OCI-M1 (cell line): ENCODE data around the gene SLC19A3.
A peak's percentile ranks its signal among the peaks of the same experiment; 100 is the strongest.
"Not testable (repeated sequence)": the region's sequence is repeated elsewhere in the genome, so short reads cannot be mapped to it uniquely, and the experiment has no call there.

Experiments
- DNase-seq: peaks from one replicate; lab custom pipeline; 2025; lab: John Stamatoyannopoulos, UW

SLC19A3 gene

DNA sequence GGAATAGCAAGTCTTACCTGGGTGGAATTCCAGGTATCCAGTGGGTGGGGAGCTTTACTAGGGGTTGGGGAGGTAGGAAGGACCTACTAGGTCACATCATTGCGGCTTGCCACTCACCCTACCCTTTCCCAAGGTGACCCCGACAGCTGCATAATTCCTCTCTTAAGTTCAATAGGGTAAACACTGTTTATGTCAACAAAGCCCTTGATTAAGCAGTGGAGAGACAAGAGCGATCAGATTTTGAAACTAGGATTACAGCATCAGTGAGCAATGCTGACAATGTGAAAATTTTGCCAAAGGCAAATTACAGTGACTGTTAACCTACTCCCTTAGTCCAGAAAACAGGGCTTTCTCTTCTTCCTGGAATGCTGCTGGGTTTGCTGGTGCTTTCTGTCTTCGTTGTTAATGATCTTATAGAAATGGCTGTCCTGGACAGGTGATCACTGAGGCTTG, 14.5 kb downstream of the SLC19A3 start:
- DNase-seq: no peak

DNA sequence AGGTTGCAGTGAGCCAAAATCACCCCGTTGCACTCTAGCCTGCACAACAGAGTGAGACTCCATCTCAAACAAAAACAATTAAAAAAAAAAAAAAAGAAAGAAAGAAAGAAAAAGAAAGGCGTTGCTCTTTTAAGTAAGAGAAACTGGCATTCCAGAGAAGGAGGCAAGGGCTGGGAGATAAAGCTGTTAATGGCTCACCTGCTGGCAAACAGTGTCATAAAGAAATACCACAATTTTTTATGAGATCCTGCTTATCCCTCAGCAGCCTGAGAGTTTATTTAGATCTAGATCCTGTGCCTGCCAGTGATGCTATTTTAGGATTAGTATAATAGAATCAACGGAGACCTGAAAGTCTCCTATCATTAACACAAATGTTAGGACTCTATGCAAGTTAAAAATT, 16.3 kb downstream of the SLC19A3 start:
- DNase-seq: no peak

DNA sequence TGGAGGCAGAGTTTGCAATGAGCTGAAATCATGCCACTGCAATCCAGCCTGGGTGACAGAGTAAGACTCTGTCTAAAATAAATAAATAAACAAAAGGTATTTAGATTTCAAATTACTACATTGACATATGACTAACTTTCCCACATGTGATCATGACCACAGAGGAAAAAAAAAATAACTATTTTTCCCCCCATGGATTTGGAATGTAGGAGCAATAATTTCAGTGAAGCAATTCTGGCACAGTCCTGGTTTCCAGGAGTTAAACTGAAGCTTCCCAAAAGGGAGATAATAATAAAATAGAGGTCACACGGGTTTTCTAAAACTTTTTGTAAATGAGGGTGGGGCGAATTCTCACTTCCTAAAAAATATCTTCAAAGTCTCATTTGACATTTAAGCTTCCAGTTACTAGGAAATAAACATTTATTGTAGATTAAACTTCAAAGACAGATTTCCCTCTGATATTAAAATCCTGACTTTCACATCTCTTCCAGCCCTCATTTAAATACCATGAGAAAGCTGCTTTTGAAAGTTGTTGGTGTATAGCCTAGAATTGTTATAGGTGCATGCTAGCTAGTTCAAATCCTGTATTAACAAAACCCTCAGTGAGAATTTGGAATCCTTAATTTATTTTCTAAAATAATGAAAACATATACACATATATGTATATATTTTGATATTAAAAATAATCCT, 20.7 kb downstream of the SLC19A3 start:
- DNase-seq: no peak

DNA sequence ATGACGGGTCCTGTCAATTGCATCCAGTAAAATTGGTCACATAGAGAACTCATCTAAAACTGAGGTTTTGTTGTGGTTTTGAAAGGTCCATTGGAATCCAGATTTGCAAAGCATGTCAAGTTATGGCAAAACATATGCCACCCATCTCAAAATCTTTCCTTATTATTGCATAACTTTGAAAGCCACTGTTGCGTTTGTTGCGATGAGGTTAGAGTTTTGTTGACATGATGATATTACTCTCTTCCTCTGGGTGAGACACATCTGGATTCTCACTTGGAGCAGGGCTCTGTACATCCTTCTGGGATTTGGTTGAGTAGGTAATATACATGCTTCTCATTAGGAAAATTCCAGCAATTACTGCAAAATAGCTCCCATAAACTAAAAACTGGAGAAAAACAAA, 30.6 kb downstream of the SLC19A3 start:
- DNase-seq: no peak

DNA sequence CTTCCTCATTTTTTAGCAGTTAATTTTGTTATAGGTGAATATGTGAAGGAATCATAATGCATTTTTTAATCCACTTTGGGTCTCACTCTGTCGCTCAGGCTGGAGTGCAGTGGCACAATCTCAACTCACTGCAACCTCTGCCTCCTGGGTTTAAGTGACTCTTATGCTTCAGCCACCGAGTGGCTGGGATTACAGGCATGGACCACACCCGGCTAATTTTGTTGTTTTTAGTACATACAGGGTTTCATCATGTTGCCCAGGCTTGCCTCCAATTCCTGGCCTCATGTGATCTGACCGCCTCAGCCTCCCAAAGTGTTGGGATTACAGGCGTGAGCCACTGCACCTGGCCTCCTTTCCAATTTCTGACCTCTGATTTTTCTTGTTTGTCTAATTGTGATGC, 33.6 kb downstream of the SLC19A3 start:
- no peak for DNase-seq

DNA sequence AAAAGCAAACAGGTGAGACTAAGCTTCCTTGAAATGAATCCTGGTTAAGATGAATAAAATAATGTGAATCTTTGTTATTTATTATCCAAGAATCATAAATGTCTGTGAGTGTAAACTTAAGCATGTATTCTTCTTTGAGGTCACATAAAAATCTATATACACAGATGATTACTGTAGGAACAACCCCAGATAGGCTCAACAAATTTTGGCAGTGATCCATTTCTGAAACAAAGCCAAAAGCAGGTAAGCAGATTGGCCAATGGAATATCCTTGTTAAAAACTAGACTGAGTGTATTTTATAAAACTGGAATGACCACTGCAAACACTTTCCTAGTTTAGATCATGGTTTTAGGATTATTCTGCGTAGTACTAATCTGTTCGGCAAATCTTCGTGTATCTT, 39.9 kb downstream of the SLC19A3 start:
- no peak for DNase-seq

DNA sequence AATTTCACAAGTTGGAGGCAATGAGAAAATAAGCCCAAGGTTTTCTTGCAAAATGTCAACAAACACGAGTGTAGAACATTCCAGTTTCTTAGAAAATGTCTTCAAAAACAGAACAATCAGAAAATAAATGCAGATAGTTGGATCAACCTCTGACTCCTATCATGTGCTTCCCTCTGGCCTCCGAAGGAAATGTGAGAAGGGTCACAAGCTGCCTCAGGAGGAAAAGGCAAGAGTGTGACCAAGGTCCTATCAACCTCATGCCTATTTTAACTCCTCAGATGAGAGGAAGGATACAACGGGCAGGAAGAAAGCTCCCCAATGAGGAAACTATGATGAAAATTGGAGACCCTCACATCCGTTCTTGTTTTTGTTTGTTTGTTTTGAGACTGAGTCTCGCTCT, 43.3 kb downstream of the SLC19A3 start:
- no peak for DNase-seq

GRCh38 chr2:227673620-227674019, 44.2 kb downstream of the SLC19A3 start:
- DNase-seq: not testable (repeated sequence)

- DNase-seq: no peak
Observed at GRCh38 chr2:227671170-227671905, 46.5 kb downstream of the SLC19A3 start.

- not testable (repeated sequence) for DNase-seq
Observed at GRCh38 chr2:227666631-227667170, 51.1 kb downstream of the SLC19A3 start, which contains the start of gene SCYGR5. TSS of gene SCYGR5 (plus strand) at chr2:227666804. CDS start at chr2:227666804, 0 bp downstream.

GRCh38 chr2:227665189-227665940, 52.5 kb downstream of the SLC19A3 start:
- no peak for DNase-seq

DNA sequence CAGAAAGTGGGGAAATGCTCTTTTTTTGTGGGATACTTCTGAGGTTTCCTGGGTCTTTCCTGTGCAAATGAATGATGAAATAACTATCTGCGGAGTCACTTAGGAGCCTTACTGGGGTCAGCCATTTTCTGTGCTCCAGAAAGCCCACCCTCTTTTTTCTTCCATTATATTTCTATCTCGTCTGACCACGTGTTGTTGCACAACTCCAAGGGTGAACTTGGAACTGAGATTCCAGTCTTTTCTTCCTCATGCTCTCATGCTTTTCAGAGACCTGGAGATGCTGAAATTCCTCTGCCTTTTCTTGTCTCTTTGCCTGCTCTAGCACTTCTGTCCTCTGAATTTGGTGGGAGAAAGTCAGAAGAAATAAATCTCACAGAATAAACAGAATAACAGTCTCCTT, 56.0 kb downstream of the SLC19A3 start:
- no peak for DNase-seq

DNA sequence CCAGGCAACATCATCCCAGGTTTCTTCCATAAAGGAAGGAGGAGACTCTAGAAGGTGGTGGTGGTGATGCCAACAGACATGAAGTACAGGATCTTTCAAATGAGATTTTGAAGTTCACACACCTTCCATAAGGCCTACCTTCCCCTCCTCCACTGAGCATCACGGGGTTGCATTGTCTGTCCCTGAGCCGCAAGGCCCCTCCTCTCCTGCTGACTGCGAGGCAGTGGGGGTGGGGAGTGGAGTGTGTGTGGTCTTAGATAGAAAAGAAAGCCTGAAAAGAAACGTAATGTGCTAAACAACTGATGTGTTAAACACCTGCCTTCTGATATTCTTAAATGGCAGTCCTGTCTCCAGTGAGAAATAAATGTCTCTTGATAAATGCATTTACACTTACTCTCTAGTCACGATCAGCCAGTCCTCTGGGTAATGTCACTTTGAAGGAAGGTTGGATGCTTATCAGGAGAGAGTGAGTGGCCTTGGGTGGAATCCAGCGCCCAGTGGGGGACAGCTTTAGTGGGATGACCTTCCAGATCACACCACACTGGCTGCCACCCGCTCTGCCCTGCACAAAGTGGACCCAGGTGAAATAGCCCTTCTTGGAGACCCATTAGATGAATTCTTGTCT, 56.7 kb downstream of the SLC19A3 start:
- peak; percentile 1 for DNase-seq

- no peak for DNase-seq
Observed at GRCh38 chr2:227657199-227657845, 60.5 kb downstream of the SLC19A3 start.

DNA sequence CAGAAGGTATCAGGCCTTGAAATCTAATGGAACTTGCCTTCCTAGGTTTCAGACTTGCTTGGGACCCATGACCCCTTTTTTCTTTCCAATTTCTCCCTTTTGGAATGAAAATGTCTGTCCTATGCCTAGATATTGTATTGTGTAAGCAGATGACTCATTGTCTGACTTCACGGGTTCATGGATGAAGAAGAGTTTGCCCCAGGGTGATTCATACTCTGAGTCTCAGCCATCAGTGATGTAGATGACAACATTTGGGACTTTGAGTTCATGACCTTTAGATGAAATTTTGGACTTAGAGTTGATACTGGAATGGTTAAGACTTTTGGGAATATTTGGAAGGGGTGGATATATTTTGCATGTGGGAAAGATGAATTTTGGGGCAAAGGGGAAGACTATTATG, 62.4 kb downstream of the SLC19A3 start:
- peak; percentile 12 for DNase-seq

DNA sequence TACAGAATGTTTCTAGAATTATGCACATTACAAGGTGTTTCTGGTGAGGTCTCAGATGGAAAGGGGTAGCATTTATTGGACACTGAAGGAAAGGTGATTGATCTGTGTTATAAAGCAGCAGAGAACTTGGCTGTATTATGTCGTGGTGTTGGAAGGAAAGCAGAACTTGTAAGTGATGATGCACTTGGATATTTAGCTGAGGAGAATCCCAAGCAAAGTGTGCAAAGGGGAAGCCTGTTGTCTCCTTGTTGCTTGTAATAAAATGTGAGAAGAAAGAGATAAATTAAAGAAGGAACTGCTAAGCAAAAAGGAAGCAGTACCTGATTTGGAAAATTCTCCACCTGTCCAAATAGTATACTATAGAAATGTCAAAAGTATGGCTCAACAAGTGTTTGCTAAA, 63.4 kb downstream of the SLC19A3 start:
- no peak for DNase-seq

DNA sequence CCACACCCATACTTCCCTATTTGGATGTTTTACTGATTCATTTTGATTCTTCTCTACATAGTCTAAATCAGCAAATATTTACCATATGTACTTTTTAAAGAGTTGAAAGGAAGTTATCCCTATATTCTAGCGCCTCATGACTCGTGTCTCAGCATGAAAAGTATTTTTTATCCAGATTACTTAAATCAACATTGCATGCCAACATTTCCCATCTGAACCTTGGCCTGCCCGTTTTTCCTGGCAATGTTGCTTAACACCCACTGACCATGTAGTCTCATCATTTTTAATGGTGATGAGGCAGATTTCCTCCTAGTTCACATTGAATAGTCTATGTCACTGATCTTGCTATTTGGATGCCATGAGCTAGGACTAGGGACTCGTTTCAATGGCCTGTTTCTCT, 64.4 kb downstream of the SLC19A3 start:
- DNase-seq: no peak

DNA sequence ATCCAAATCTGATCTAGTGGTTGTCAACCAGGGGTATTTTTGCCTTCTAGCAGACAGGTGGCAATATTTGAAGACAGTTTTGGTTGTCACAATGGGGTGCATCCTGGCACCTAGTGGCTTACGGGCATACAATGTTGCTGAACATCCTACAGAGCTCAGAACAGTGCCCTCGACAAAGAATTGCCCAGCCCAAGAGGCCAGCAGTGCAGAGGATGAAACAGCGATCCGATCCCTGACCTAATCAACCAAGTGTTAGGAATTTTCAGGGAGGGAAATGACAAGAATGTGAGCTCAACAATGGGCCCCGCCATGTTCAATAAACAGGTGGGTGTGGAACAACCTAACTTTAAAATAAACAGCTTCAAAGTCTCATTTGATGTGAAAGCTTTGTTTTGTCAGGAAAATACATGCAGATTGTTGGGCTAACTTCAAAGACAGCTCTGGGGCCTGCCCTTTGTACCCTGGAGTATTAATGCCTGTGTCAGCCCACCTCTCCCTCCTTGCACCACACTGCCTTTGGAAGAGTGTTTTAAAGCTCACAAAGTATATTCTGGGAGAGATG, 73.8 kb downstream of the SLC19A3 start:
- DNase-seq: no peak

DNA sequence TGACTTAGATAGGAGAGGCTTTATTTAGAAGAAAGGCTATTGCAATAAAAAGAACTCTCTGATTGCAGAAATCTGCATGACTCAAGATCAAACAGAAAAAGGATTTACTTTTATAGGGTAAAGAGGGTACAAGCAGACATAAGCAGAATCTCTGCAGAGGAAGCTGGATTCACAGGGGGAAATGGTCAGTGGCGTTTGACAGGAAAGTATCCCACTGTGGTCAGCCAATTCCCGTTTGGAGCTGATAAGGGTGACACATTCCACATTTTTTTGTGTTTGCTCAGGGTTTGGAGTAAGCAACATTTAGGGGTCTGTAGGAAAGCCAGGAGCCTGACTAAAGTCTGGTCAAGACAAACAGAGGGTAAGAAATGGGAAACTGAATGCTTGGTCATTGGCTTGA, 75.2 kb downstream of the SLC19A3 start:
- DNase-seq: no peak

DNA sequence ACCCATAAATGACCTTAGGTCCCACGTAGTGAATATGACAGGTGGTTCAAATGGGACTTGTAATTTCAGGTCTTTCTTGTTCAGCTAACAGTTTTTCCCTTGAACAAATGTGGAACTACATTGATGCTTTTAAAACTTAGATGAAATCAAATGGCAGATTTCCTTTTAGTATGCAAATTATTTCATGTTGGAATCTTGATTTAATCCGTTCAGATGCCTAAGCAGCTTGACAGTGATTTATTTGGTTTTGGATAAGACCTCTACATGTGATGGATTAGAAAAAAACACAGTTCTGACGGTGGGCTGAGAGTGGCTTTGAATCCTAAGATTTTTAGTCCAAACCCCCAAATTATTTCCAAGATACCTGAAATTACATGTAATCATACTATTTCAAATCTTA, 83.6 kb downstream of the SLC19A3 start:
- no peak for DNase-seq
